WTC11 (cell line): Measurements from ENCODE around the gene NRIP2.
"Not testable (repeated sequence)": the region's sequence is repeated elsewhere in the genome, so short reads cannot be mapped to it uniquely, and the experiment has no call there.

ENCODE experiments used
- E2F4 ChIP-seq: sonication (generic); formaldehyde crosslinking; IDR thresholded peaks from 2 replicates; pipeline ENCODE4 v1.8.1; 2022; ENCODE audit warnings: low read depth, mild to moderate bottlenecking, moderate library complexity, missing genetic modification reagents, borderline replicate concordance
- FOXJ3 ChIP-seq: sonication (generic); formaldehyde crosslinking; IDR thresholded peaks from 2 replicates; pipeline ENCODE4 v1.9.0; 2021; ENCODE audit warnings: missing genetic modification reagents, mild to moderate bottlenecking, borderline replicate concordance
- KAT7 ChIP-seq: sonication (generic); formaldehyde crosslinking; IDR thresholded peaks from 2 replicates; pipeline ENCODE4 v1.8.1; 2023; ENCODE audit warnings: missing genetic modification reagents, mild to moderate bottlenecking, borderline replicate concordance
- ZNF121 ChIP-seq: sonication (generic); formaldehyde crosslinking; IDR thresholded peaks from 2 replicates; pipeline ENCODE4 v1.8.0; 2023; ENCODE audit warnings: missing genetic modification reagents
- ZNF138 ChIP-seq: sonication (generic); formaldehyde crosslinking; conservative IDR thresholded peaks from 2 replicates; pipeline ENCODE4 v1.8.1; 2022; ENCODE audit warnings: mild to moderate bottlenecking, moderate library complexity, missing genetic modification reagents
- TF ChIP-seq, protein P1 (sequence below): fragments of 200-600 bp; IDR thresholded peaks from 2 replicates; pipeline ENCODE4 v1.8.0; 2022; ENCODE audit warnings: antibody characterized with exemption
- TF ChIP-seq, protein P2 (sequence below): sonication (generic); formaldehyde crosslinking; IDR thresholded peaks from 2 replicates; pipeline ENCODE4 v1.8.0; 2022; ENCODE audit warnings: mild to moderate bottlenecking, missing genetic modification reagents

- TF ChIP-seq, protein P1, sequence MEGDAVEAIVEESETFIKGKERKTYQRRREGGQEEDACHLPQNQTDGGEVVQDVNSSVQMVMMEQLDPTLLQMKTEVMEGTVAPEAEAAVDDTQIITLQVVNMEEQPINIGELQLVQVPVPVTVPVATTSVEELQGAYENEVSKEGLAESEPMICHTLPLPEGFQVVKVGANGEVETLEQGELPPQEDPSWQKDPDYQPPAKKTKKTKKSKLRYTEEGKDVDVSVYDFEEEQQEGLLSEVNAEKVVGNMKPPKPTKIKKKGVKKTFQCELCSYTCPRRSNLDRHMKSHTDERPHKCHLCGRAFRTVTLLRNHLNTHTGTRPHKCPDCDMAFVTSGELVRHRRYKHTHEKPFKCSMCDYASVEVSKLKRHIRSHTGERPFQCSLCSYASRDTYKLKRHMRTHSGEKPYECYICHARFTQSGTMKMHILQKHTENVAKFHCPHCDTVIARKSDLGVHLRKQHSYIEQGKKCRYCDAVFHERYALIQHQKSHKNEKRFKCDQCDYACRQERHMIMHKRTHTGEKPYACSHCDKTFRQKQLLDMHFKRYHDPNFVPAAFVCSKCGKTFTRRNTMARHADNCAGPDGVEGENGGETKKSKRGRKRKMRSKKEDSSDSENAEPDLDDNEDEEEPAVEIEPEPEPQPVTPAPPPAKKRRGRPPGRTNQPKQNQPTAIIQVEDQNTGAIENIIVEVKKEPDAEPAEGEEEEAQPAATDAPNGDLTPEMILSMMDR, result not testable (repeated sequence)
- not testable (repeated sequence) for TF ChIP-seq ZNF121 (CRISPR knock-in tag); FOXJ3; E2F4; ZNF138 (CRISPR knock-in tag); KAT7
- TF ChIP-seq, protein P2, sequence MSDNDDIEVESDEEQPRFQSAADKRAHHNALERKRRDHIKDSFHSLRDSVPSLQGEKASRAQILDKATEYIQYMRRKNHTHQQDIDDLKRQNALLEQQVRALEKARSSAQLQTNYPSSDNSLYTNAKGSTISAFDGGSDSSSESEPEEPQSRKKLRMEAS (CRISPR knock-in tag), result not testable (repeated sequence)
Measured at GRCh38 chr12:2868986-2869632, 34.3 kb upstream of the NRIP2 start.
